GM18507 (cell line): ENCODE measurements around the gene RAB36.

Experiments
- DNase-seq: peaks from one replicate; pipeline ENCODE4 v3.0.0; 2011; ENCODE audit warnings: low read depth; ENCODE audit not compliant: insufficient read length; ENCODE audit errors: extremely low spot score
- FAIRE-seq: peaks from 2 replicates; lab custom pipeline; 2011; peaks lifted over from hg19 to GRCh38; lab: Jason Lieb, UNC

Gene RAB36

DNA sequence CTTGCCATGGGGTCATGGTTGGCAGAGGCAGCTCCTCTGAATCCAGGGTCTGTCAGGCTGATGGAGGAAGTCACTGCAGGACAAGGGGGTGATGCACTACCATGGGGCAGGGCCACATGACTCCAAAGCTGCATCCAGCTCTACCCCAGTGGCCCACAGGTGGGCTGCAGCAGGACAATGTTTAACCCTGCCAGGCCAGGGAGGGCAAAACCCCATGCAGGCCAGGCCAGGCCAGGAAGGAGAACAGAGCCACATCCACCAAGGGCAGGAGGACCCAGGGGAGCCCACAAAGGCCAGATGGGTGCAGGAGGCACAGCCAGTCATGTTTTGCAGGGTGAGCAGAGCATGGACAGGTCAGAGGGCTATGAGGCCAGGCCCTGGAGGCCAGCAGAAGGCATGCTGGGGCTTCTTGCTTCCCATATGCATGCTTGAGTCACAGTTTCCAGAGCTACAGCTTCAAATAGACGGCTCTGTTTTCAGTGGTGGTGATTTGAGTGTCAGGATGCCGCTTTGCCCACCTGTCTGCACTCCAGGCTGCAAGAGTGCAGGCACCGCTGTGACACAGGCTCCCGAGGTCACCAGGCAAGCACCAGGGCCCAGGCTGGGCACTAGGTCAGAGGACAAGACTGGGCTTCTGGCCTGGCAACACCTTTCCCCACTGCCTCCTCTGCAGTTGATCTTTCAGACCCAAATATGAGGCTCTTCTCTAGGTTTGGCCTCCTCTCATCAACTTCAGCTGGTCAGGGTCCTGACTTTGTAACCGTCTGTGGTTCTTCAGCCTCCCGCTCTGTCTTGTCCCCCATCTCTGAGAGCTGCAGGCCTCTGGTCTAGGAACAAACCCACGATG is 26.4 kb upstream of the RAB36 start:
- DNase-seq (no peak), FAIRE-seq (no peak)

DNA sequence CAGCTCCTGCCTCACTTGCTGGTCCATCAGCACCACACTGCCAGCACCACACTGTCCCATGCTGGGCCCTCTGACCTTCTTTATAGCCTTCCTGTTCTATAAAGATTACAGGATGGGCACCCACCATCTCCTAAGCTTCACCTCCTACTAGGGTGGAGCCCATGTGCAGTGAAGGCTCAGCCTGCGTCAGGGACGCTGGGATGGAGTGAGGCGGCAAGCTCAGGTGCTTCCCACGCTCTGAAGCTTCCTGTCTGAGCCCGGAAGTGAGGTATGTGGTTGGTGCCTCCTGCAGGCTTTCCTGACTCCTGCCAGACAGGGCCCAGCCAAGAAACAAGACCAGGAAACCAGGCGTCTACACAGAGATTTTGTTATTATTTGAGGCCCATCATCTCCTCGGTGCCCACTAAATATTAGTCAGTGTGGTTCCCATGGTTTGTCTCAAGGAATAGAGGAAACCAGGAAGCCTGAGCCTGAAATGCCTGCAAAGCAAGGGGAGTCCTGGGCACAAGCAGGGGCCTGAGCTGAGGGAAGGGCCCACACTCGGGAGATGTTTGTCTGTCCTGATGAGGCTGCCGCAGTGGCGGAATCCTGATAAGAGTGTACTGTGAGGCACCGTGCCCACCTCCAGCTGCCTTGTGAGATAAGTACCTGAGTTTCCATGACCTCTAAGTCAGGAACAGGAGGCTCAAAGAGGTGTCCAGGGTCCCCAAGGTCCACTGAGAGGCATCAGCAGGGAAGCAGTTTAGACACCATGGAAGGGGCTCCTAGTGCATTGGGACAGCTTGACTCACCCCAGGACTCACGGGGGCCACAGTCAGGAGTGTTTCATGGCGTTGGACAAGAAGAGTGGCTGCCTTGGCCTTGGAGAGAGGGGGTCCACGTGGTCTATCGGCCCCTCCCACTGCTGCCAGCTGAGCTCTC is 25.5 kb upstream of the RAB36 start:
- DNase-seq (no peak), FAIRE-seq (no peak)

DNA sequence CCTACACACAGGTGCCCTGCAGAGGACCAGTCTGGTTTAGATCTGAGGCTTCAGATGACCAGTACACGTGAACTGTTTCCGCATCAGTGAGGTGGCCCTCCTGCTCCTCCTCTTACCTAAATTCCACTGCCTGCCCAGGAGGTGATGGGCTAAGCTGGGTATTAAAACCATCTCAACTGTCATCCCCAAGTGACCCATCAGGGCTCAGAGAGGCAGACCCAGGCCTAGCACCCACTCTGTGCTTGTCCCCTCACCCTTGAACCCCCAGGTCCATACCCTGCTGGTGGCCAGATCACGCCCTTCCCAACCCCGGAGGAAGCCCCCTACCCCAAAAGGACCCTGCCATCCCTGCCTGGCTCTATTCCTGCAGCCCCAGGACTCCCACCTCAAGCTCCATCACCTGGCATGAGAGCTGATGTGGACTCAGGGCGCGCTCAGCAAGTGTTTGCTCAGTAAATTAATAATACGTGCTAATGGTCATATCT is 24.8 kb upstream of the RAB36 start:
- DNase-seq (no peak), FAIRE-seq (no peak)

DNA sequence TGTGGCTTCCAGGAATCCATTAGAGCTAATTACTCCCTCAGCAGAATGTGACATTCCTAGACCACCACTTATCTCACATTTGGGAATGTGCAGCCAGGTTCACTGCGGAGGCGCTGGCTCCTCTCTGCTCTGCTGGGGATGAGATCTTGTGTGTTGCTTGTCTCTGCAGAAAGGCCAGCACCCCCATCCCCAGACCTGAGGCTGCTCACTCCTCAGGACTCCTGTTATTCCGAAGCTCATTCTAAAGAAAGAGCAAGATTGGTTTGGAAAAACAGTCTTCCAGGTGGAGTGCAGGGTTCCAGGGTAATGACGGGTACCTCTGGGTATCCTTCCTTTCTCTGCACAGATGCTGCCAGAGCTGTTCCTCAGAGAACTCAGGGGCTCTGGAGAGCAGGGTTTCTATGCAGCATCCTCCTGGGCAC is 24.3 kb upstream of the RAB36 start:
- no peak for DNase-seq
- FAIRE-seq: no peak

DNA sequence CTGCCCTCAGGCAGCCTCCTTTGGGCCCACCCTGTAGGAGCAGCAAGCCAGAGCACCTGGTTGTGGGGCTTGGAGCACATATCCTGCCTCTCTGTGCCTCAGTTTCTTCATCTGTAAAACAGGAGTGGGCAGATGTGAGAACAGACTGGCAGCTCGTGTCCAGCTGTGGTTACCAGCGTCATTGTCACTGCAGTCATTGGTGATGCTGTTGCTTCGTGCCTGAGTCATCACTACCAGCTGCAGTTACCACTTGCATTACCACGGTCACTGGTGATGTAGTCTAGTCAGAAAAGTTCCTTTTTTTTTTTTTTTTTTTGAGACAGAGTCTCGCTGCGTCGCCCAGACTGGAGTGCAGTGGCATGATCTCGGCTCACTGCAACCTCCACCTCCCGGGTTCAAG is 23.9 kb upstream of the RAB36 start:
- FAIRE-seq (no peak), DNase-seq (no peak)

DNA sequence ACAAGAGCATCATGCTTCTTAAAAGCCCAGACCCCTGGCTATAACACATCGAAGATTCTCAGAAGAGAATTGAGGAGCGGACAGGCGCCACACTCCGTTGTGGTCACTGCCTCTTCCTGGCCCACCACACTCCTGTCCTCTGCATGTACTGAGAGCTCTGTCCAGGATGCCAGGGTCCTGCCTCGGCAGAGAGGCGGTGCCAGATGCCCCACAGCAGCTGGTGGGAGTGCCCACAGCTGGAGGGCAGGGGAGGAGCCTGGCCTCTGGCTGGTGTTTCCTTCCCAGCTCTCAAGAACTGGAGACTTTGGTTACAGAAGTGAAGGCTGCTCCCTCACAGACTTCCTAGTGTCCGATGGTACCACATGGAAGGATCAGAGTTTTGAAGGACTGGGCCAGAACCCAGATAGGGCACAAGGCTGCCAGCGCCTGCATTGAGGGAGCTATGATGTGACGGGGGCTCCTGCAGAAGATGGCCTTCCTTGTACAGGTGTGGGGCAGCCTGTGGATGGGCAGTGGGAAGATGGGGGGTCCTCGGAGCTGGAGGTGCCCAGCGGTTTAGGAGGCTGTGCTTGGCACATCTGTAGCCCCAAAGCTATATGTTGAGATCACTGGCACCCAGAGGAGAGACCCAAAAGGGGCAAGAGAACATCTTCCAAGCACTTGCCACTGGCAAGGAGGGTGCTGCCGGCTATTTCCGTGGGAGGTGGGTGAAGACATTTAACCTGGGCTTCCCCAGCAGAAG is 22.9 kb upstream of the RAB36 start:
- DNase-seq: no peak
- FAIRE-seq: no peak

DNA sequence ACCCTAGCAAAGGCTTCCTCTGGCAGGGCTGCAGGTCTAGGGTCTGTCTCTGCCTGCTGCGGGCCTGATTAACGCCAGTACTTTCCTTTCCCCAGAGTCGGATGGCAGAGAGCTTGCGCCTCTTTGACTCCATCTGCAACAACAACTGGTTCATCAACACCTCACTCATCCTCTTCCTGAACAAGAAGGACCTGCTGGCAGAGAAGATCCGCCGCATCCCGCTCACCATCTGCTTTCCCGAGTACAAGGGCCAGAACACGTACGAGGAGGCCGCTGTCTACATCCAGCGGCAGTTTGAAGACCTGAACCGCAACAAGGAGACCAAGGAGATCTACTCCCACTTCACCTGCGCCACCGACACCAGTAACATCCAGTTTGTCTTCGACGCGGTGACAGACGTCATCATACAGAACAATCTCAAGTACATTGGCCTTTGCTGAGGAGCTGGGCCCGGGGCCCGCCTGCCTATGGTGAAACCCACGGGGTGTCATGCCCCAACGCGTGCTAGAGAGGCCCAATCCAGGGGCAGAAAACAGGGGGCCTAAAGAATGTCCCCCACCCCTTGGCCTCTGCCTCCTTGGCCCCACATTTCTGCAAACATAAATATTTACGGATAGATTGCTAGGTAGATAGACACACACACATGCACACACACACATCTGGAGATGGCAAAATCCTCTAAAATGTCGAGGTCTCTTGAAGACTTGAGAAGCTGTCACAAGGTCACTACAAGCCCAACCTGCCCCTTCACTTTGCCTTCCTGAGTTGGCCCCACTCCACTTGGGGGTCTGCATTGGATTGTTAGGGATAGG is 22.1 kb upstream of the RAB36 start:
- FAIRE-seq: no peak

DNA sequence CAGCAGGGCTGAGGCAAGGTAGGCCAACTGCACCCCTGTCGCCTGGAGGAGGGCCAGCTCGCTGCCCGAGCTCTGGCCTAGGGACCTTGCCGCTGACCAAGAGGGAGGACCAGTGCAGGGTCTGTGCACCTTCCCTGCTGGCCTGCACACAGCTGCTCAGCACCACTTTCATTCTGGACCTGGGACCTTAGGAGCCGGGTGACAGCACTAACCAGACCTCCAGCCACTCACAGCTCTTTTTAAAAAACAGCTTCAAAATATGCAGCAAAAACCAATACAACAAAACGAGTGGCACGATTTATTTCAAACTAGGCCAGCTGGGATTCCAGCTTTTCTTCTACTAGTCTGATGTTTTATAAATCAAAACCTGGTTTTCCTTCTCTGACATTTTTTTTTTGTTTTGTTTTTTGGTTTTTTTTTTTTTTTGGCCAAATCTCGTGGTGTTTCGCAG is 21.4 kb upstream of the RAB36 start:
- no peak for FAIRE-seq

More for the DNA sequence above, 22.1 kb upstream of the RAB36 start:
- DNase-seq: no peak

DNA sequence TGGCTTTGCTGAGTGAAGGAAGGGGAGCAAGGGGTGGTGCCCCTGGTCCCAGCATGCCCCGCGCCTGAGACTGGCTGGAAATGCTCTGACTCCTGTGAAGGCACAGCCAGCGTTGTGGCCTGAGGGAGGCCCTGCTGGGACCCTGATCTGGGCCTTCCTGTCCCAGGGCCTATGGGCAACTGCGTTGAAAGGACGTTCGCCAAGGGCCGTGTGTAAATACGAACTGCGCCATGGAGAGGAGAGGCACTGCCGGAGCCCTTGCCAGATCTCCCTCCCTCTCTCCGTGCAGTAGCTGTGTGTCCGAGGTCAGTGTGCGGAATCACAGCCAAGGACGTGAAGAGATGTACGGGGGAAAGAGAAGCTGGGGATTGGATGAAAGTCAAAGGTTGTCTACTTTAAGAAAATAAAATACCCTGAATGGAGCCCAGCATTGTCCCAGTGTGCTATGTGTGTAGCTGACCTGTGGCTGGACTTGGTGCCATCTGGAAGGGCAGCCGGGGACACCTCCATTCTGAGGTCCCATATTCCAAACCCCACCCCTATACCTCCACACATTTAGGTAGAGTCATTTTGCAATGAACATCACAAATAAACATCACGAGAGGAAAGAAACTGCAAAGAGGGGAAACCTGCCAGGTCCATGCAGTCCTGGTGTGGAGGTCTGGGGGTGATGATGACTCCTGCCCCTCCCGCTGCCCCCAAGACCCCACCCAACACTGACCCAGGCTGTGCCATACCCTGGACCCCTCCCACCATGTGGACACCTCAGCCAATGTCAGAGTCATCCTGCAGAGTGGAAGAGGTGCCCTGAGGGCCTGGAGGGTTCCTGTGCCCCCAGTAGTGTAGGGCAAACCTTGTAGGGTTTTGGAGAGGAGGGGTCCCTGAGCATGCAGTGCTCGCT is 20.4 kb upstream of the RAB36 start:
- DNase-seq (no peak), FAIRE-seq (no peak)

More for the DNA sequence above, 21.4 kb upstream of the RAB36 start:
- no peak for DNase-seq

DNA sequence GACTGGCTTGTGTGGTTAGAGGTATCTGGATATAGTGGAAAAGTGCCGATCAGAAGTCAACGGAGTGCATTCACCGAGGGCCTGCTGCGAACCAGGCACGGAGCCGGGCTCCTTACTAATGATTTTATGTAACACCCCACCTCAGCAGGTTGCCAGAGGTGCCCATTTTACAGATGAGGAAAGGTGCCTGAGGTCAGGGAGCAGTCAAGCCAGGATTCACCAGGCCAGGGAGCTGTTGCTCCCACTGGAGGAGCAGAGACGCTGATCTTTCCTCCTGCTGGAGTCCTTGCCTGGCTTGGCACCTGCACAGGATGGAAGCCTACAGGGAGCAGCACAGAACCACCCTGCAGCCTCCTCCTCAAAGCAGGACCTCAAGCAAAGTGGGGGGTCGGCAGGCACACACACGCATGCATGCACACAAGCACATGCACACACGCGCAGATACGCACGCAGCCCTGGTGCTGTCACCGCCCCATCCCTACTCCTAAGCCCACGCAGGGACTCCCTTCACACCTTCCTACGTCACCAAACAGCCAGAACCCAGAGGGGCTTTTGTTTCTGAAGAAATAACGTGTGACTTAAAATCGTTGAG is 19.7 kb upstream of the RAB36 start:
- no peak for FAIRE-seq
- no peak for DNase-seq

DNA sequence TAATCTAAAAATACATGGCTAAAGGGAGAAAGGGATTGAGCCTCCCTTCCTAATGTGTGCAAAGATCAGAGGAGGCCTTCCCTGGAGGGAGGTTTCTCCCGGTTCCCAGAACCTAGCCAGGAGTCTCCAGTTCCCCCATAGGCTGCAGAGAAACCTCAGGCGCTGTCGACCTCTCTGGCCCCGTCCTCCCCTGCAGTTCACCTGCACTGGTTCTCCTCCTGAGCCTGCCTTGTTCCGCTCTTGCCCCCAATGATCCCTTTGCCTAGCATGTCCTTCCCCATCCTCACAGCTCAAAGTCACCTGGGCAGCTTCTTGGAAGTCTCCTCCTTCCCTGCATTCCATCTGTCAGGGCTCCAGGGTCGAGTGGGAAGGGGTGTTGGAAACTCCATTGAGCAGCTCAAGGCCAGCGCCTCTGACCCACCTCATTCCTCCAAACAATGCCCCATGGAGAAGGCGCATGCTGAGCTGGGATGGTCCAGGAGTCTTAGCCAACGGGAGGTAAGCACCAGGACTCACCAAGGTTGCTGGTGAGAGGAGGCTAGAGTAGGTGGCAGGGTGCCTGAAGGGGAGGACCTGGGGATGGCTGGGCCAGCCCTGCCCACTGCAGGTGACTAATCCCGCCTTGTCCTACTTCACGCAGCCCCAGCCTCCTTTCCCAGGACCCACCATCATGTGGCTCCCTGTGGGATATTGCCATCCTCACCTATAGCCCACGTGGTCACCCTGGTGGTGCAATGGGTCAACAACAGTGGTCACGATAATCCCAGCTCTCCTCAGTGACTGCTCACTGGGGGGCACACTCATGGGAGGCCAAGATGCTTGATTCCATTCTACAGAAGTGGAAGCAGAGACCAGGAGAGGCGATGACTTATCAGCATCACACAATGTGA is 18.9 kb upstream of the RAB36 start:
- DNase-seq (no peak), FAIRE-seq (no peak)

DNA sequence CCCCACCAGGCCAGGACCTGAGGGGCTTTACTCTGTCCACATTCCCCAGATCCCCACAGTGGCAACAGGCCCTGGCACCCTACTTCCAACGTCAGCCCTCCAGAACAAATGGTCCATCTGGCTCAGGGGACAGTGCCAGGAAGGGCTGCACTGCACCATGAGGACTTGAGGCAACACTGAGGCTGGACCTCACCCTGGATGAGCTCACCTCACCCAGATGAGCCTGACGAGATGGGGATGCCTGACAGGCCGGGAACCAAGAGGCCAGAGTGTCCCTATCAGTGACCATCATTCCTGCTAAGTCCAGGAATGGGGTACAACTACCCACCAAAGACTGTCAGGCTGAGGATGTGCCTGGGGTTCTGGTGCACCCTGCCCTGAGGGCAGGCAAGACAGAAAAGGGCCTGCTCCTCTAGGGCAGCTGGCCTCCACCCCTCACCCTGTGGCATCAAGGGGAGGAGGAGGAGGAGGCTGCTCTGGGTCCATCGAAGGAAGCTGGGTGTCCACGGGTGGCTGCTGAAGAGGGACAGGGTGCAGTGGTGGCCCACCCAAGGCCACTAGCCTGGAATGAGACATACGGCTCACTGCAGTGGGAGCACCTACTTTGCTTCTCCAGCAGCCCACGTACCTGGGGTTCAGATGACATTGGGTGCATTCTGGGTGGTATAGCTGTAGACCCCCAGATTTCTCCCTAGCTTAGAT is 18.1 kb upstream of the RAB36 start:
- no peak for FAIRE-seq
- no peak for DNase-seq

DNA sequence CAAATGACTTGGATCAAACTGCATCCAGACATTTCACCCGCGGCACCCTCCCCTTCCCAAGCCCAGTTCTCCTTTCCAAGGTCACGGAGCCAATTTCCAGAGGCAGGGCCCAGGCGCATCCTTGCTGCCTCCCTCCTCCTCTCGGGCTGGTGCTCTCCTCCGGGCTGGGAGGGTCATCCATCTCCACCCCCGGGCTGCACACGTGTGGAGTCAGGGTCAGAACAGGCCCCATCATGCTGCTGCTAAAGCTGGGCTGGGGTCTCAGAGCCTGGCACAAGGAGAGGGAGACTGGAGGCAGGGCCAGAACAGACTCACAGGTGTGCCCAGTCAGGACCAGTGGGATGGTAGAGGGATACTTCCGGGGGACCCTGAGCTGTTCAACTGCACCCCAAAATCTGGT is 17.5 kb upstream of the RAB36 start:
- no peak for FAIRE-seq

DNA sequence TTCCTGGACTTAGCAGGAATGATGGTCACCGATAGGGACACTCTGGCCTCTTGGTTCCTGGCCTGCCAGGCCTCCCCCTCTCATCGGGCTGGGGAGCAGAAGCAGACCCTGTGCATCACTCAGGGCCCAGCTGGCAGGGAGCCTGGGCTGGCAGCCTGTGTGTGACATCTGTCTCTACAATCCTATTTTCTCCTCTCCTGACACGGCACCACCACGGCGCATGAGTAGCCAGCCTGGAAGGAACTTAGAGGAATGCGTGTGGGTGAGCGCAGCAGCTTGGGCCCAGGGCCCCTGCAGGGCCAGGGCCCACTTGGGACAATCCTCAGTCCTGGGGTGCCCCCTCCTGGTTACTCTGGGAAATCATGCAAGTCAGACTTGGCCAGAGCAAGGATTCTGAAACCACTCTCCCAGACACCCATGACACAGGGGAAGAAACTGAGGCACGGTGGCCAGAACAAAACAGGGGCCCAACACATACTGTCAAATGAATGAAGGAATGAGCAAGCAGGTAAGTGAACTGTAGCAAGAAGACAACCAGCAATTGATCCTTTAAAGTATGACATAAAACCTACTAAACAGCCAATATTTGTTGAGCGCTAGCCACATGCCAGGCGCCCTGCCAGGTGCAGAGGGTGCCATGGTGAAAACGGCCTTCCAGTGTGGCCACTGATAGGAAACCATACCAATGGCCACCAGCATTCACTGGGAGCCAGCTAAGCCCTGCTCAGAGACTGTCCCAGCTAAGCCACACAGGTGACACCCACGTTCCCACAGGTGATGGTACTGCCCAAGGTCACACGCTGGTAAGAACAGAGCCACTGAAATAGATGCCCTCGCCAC is 16.8 kb upstream of the RAB36 start:
- DNase-seq: peak; percentile 71
- FAIRE-seq: peak; percentile 81

More for the DNA sequence above, 17.5 kb upstream of the RAB36 start:
- DNase-seq: no peak

DNA sequence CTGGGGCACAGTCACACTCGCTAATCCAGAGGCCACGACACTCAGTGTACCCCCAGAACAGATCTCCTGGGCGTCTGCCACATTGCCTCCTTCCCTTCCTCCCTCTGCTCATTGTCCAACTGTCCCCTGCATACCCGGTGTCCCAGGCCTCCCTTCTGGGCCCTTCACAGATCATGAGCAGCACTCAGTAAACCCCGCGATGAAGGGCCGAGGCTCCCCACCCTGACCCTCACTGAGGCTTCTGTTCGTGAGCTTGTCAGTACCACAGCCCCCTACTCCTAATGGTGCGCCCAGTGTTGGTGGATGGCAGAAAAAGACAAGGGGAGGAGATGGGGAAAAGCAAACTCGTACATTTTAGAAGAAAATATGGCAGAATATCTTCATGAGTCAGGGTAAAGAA is 16.1 kb upstream of the RAB36 start:
- no peak for DNase-seq
- no peak for FAIRE-seq
